ENCODE measurements around the gene NPTXR. TPM values are rescaled to one million over a fixed set of nuclear protein-coding genes. Genes with fewer than 3 reads are reported as not detected.

NPTXR gene
- polyA plus RNA-seq, 12 donors: 4.1 to 10.0 (median 5.0) TPM; not detected in 1

DNA sequence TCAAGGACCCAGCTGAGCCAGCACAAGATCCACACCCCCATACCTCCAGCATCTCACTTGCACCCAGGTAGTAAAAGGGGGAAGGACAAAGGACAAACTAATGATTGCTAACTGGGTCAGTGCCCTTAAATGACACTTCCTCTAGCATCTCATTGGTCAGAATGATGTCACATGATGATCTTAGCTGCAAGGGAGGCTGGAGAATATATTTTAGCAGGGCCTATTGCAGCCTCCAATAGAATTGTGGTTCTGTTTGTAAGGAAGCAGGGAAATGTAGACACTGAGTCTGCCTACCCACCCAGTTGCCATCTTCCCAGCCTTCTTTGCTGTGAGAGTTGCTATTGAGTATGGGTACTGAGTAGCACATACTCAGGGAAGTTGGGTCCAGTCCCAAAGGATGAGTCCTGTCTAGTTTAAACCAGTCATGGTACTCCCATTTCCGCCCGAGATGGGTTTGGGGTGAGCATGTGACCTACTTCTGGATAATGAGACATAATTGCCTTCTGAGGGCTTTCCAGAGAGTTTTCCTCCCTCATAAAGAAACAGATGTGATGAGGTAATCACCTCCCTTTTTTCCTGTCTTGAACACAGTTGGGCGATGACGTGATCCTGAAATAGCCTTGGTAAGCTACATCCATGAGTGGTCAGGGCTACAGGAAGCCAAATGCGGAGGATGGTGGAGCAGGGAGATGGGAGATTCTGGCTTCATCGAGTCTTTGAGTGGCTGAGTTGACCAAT is 44.4 kb downstream of the NPTXR start:
- no peak for DNase-seq

- no peak for DNase-seq
Observed at GRCh38 chr22:38798496-38798895, 45.3 kb downstream of the NPTXR start.

GRCh38 chr22:38796262-38796957 is 47.4 kb downstream of the NPTXR start:
- DNase-seq: no peak

- DNase-seq: no peak
Observed at GRCh38 chr22:38795569-38795968, 48.3 kb downstream of the NPTXR start.

GRCh38 chr22:38793721-38794466 is 49.9 kb downstream of the NPTXR start, which contains the start of gene DNAL4:
TSS of gene DNAL4 (minus strand) at chr22:38794143. CDS start at chr22:38782731, 11,412 bp downstream.
- DNase-seq: peak; percentile 97

- no peak for DNase-seq
Observed at GRCh38 chr22:38793317-38793716, 50.5 kb downstream of the NPTXR start.

- DNase-seq: no peak
Observed at GRCh38 chr22:38792833-38793232, 51.0 kb downstream of the NPTXR start.

- DNase-seq: no peak
Observed at GRCh38 chr22:38789606-38790005, 54.2 kb downstream of the NPTXR start.

GRCh38 chr22:38788846-38789245 is 55.0 kb downstream of the NPTXR start:
- DNase-seq: no peak

- peak; percentile 62 for DNase-seq
Observed at GRCh38 chr22:38788021-38788816, 55.6 kb downstream of the NPTXR start.

DNA sequence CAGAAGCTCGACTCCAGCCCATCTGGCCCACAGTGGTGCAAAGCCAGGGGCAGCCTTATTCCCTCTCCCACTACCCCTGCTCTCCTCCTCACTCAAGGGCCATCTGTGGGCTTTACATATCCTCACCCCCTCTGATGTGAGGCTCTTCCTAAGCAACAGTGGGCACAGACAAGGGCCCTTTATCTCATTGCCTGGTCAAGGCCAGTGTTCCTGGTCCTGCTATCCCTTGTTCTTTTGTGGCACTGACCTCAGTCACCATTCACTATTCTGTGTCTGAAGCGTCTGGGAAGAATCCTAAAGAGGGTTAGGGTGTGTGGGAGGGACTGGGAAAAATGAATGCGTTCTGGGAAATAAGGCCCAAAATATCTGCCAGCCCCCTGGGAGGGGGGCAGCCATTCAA is 57.2 kb downstream of the NPTXR start:
- no peak for DNase-seq

- no peak for DNase-seq
Observed at GRCh38 chr22:38784856-38785255, 59.0 kb downstream of the NPTXR start.

GRCh38 chr22:38784035-38784434 is 59.8 kb downstream of the NPTXR start:
- DNase-seq: no peak

DNA sequence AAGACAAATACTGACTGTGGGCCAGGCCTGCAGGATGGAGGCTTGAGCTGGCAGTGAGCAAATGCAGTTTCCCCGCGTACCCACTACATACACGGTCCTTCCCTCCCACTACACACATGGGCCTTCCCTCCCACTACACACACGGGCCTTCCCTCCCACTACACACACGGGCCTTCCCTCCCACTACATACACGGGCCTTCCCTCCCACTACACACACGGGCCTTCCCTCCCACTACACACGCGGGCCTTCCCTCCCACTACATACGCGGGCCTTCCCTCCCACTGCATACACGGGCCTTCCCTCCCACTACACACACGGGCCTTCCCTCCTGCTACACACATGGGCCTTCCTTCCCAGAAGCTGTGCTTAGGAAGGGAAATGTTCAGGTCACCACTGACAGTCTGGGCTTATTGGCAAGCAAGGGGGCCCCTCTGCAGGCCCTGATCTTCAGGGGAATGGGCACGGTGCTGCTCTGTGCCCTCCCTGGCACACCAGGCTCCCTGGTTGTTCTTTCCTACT is 60.7 kb downstream of the NPTXR start:
- no peak for DNase-seq

DNA sequence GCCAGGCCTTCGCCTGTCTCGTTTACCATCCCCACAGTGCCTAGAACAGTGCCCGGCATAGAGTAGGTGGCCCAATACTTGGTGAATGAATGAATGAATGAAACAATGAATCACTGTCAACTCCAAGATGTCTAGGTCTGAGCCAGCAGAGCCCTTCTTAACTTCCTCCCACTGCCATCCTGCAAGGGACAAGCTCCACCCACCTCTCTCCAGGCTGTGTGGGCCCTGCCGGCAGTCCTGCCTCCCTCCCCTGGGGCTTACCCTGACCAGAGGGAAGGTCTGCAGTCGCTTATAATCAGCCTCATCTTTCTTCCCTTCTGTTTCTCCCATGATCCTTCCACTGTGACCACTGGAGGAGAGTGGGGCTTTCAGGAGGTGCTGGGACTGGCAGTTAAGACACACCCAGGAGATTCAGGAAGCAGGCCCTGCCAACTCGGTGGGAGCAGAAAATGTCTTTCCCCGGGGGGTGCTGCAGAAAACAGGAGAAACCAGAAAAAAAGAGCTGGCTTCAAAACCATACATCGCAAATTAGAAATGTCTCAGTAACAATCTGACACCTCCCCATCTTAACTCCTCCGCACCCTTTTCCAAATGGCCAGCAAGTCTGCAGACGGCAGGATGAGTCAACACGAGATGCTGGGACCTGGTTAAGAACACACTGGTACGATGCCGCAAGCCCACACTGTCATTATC is 61.3 kb downstream of the NPTXR start:
- DNase-seq: no peak

- no peak for DNase-seq
Observed at GRCh38 chr22:38781033-38781432, 62.8 kb downstream of the NPTXR start.

GRCh38 chr22:38777087-38777671 is 66.6 kb downstream of the NPTXR start:
- DNase-seq: no peak

- no peak for DNase-seq
Observed at GRCh38 chr22:38776086-38776485, 67.7 kb downstream of the NPTXR start.

DNA sequence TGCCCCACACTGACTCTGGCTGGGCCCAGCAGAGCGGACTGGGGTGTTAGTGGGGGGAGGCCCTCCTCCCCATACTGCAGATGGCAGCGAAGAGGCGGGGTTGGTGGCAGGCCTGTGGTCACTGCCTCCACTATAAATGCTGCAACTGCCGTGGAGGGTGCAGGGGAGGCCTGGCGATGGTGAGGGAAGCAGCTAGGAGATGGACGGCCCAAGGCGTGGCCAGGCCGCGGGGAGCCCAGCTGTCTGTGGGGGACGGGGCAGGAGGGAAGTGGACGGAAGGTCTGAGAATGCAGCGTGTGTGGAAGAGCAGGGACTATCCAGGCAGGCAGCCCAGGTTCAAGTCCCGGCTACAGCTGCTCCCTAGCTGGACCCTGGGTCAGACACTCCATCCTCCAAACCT is 68.2 kb downstream of the NPTXR start:
- DNase-seq: no peak

DNA sequence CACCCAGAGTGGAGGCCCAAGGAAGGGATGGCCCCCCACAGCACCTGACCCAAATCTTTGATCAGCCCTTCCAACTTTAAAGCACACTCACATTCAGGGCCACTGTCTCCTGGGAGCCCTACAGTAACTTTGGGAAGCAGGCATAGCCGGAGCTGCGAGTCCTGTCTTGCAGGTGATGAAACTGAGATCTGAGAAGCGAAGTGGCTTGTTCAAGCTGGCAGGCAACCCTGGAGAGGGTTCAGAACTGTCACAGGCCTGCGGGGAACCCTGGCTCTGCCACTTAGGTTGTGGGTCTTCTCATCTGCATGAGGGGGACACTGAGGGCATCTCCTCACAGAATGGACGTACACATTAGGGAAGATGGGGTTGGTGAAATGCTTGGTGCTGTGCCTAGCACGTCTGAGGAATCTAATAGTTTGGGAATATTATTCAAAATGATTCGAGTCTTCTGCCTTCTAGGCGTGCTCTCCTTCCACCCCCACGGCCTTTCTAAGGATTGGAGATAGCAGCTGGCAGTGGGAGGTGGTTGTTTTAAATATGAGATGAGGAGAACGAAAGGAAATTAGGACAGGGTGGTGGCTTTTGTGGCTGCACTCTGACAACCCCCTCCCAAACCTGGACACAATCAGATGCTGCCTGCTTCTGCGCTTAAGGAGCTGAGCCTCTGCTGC is 69.2 kb downstream of the NPTXR start:
- DNase-seq: no peak

Data from muscle of arm (tissue), 12 donors.